Gastroesophageal sphincter (tissue), 4 donors: Measurements from ENCODE around the gene DGKE. TPM values are rescaled to one million over a fixed set of nuclear protein-coding genes. Genes with fewer than 3 reads are reported as not detected.

Experiments
- ATAC-seq: fragments of 150-250 bp; one replicate; pipeline ENCODE4 v1.9.1; 2016; ENCODE audit warnings: mild to moderate bottlenecking, moderate library complexity
- H3K27ac ChIP-seq, 4 donors: fragments of 200-600 bp; sonication (generic) in 3 of 4; 1 replicate in 3 of 4; 2 replicates in 1 of 4; pipeline ENCODE4 v1.5.1; 2016 to 2019
- H3K27me3 ChIP-seq: fragments of 200-600 bp; sonication (generic); one replicate; pipeline ENCODE4 v1.5.1; 2019
- H3K36me3 ChIP-seq, 2 donors: fragments of 200-600 bp; sonication (generic); one replicate each; pipeline ENCODE4 v1.5.1; 2019; ENCODE audit warnings: control low read depth in 1 of 2
- H3K4me1 ChIP-seq, 3 donors: fragments of 200-600 bp; sonication (generic); 1 replicate in 2 of 3; 2 replicates in 1 of 3; pipeline ENCODE4 v1.5.1; 2016 to 2019; ENCODE audit warnings: control low read depth in 2 of 3
- H3K4me3 ChIP-seq, 2 donors: fragments of 200-600 bp; sonication (generic); one replicate each; pipeline ENCODE4 v1.5.1; 2019; ENCODE audit warnings: mild to moderate bottlenecking in 1 of 2, moderate library complexity in 1 of 2
- H3K9me3 ChIP-seq, 3 donors: fragments of 200-600 bp; sonication (generic); one replicate each; pipeline ENCODE4 v1.5.1; 2017 to 2019; ENCODE audit warnings: control low read depth in 2 of 3
- CTCF ChIP-seq, 4 experiments: fragments of 200-600 bp in 2 of 4; fragments of 450-650 bp in 2 of 4; sonication (generic) in 1 of 4; IDR thresholded peaks; one replicate each; pipeline ENCODE4 v1.5.1; 2017 to 2019; ENCODE audit warnings: antibody characterized with exemption in 4 of 4, mild to moderate bottlenecking in 2 of 4, moderate library complexity in 2 of 4
- EP300 ChIP-seq: sonication (generic); formaldehyde crosslinking; IDR thresholded peaks from one replicate; pipeline ENCODE4 v1.6.1; 2017; ENCODE audit warnings: antibody characterized with exemption, mild to moderate bottlenecking
- POLR2A ChIP-seq, 2 donors: fragments of 450-650 bp; IDR thresholded peaks; one replicate each; pipeline ENCODE4 v1.6.1; 2017; ENCODE audit warnings: antibody characterized with exemption in 2 of 2, mild to moderate bottlenecking in 2 of 2, moderate library complexity in 1 of 2
- POLR2AphosphoS5 ChIP-seq: sonication (generic); formaldehyde crosslinking; IDR thresholded peaks from one replicate; pipeline ENCODE4 v1.6.1; 2017; ENCODE audit warnings: antibody characterized with exemption
- WGBS, 2 donors: methylation state at CpG; one replicate each; pipeline ENCODE4 v1.1.5; 2018; ENCODE audit warnings: low coverage in 1 of 2; 5-methylcytosine and 5-hydroxymethylcytosine counted together
- total RNA-seq, 4 donors: library from RNA; depleted of rRNA; stranded (reverse); fragments of >200 nt; gene quantifications; one replicate each; pipeline ENCODE4 v1.1.0, GENCODE V29; 2016

Gene DGKE
- total RNA-seq, 4 donors from 2014 or later: 8.4 to 12.5 (median 9.7) TPM

- no peaks in the 10 kb centered on the region for H3K27me3 ChIP-seq
- WGBS, 2 donors: 93% methylated on average over 3 to 11 of the region's 12 CpGs
- ATAC-seq: no peak
- no peak for TF ChIP-seq EP300
- no peak for TF ChIP-seq POLR2AphosphoS5
- no peak for TF ChIP-seq POLR2A (IDR thresholded peaks at IDR 0.05)
- TF ChIP-seq CTCF (IDR thresholded peaks at IDR 0.05): no peak
- no peaks in the 10 kb centered on the region for H3K9me3 ChIP-seq
- no peaks in the 10 kb centered on the region for H3K4me1 ChIP-seq
- H3K36me3 ChIP-seq: no peaks in the 10 kb centered on the region
- H3K4me3 ChIP-seq: no peak overlapping the region
- no peak overlapping the region for H3K27ac ChIP-seq
Measured at GRCh38 chr17:56810891-56811775, 22.8 kb upstream of the DGKE start.

- Histone ChIP-seq H3K4me3 (no peak overlapping the region), H3K27me3 (no peaks in the 10 kb centered on the region), H3K36me3 (no peaks in the 10 kb centered on the region), H3K27ac (no peak overlapping the region), H3K4me1 (no peaks in the 10 kb centered on the region), H3K9me3 (no peaks in the 10 kb centered on the region)
- whole genome bisulfite sequencing, 2 donors: 73 to 76% methylated on average over 3 to 4 of the region's 7 CpGs
- no peak for TF ChIP-seq CTCF (IDR thresholded peaks at IDR 0.05)
- no peak for TF ChIP-seq EP300
- no peak for TF ChIP-seq POLR2AphosphoS5
- no peak for TF ChIP-seq POLR2A (IDR thresholded peaks at IDR 0.05)
- no peak for ATAC-seq
Measured at GRCh38 chr17:56812901-56813388, 21.0 kb upstream of the DGKE start.

GRCh38 chr17:56815711-56816110 lies 18.2 kb upstream of the DGKE start:
- ATAC-seq: no peak
- WGBS, 2 donors: 80 to 83% methylated on average over 6 of the region's 6 CpGs

GRCh38 chr17:56817066-56817465 lies 16.9 kb upstream of the DGKE start:
- Histone ChIP-seq H3K27me3 (no peaks in the 10 kb centered on the region), H3K9me3 (no peaks in the 10 kb centered on the region), H3K36me3 (no peaks in the 10 kb centered on the region), H3K27ac (no peak overlapping the region), H3K4me3 (no peak overlapping the region), H3K4me1 (peaks cover 0 to 12% (median 4%) of the 10 kb centered on the region in 3 donors)
- ATAC-seq: no peak
- TF ChIP-seq CTCF (IDR thresholded peaks at IDR 0.05) (no peak), POLR2AphosphoS5 (no peak), POLR2A (IDR thresholded peaks at IDR 0.05) (no peak), EP300 (no peak)

More at GRCh38 chr17:56815711-56816110, 18.2 kb upstream of the DGKE start:
- Histone ChIP-seq H3K36me3 (no peaks in the 10 kb centered on the region), H3K4me3 (no peak overlapping the region), H3K4me1 (peaks cover 0 to 12% (median 4%) of the 10 kb centered on the region in 3 donors), H3K27me3 (no peaks in the 10 kb centered on the region), H3K9me3 (no peaks in the 10 kb centered on the region), H3K27ac (no peak overlapping the region)
- no peak for TF ChIP-seq POLR2A (IDR thresholded peaks at IDR 0.05)

- TF ChIP-seq POLR2A (IDR thresholded peaks at IDR 0.05): no peak
- no peak for TF ChIP-seq POLR2AphosphoS5
- no peak for TF ChIP-seq CTCF (IDR thresholded peaks at IDR 0.05)
- TF ChIP-seq EP300: no peak
- Histone ChIP-seq H3K4me3 (no peak overlapping the region), H3K9me3 (no peaks in the 10 kb centered on the region), H3K36me3 (no peaks in the 10 kb centered on the region), H3K27ac (no peak overlapping the region), H3K4me1 (peaks cover 0 to 12% (median 4%) of the 10 kb centered on the region in 3 donors), H3K27me3 (no peaks in the 10 kb centered on the region)
- no peak for ATAC-seq
- 71 to 92% methylated on average over 2 of the region's 2 CpGs for WGBS, 2 donors
Measured at GRCh38 chr17:56819030-56819429, 14.9 kb upstream of the DGKE start.
